Spleen (tissue), 11 donors: ENCODE measurements around the gene JAZF1. TPM values are rescaled to one million over a fixed set of nuclear protein-coding genes. Genes with fewer than 3 reads are reported as not detected.

Experiments used
- DNase-seq: peaks from one replicate; pipeline ENCODE4 v3.0.0-alpha.2; 2020
- H3K27ac ChIP-seq, 8 donors: fragments of 200-600 bp; sonication (generic) in 7 of 8; 1 replicate in 4 of 8; 2 replicates in 4 of 8; pipeline versions ENCODE4 v1.5.0 to v1.8.0; 2016 to 2021; ENCODE audit warnings: inconsistent platforms in 4 of 8, mild to moderate bottlenecking in 4 of 8, moderate library complexity in 1 of 8
- H3K27me3 ChIP-seq, 7 donors: fragments of 200-600 bp; sonication (generic) in 6 of 7; replicated peaks in 1 of 7; 1 replicate in 4 of 7; 2 replicates in 3 of 7; pipeline versions ENCODE4 v1.5.0 to v1.8.0; 2016 to 2021; ENCODE audit warnings: inconsistent platforms in 3 of 7, mild to moderate bottlenecking in 1 of 7
- H3K36me3 ChIP-seq, 6 donors: fragments of 200-600 bp; sonication (generic) in 5 of 6; 1 replicate in 4 of 6; 2 replicates in 2 of 6; pipeline versions ENCODE4 v1.5.0 to v1.8.0; 2016 to 2021; ENCODE audit warnings: inconsistent platforms in 2 of 6
- H3K4me1 ChIP-seq, 6 donors: fragments of 200-600 bp; sonication (generic) in 5 of 6; 1 replicate in 3 of 6; 2 replicates in 3 of 6; pipeline versions ENCODE4 v1.5.0 to v1.8.0; 2016 to 2021; ENCODE audit warnings: inconsistent platforms in 3 of 6
- H3K4me3 ChIP-seq, 8 donors: fragments of 200-600 bp; sonication (generic) in 7 of 8; 1 replicate in 4 of 8; 2 replicates in 4 of 8; pipeline versions ENCODE4 v1.5.0 to v1.8.0; 2016 to 2021; ENCODE audit warnings: inconsistent platforms in 4 of 8, mild to moderate bottlenecking in 4 of 8, moderate library complexity in 2 of 8
- H3K9me3 ChIP-seq, 8 donors: fragments of 200-600 bp; sonication (generic) in 7 of 8; 1 replicate in 4 of 8; 2 replicates in 4 of 8; pipeline versions ENCODE4 v1.5.0 to v1.8.0; 2016 to 2021; ENCODE audit warnings: inconsistent platforms in 4 of 8
- CTCF ChIP-seq, 11 experiments: fragments of 200-600 bp in 7 of 11; fragments of 450-650 bp in 4 of 11; sonication (generic) in 4 of 11; IDR thresholded peaks in 8 of 11; conservative IDR thresholded peaks in 3 of 11; 1 replicate in 7 of 11; 2 replicates in 4 of 11; pipeline versions ENCODE4 v1.4.0 to v1.8.0; 2016 to 2021; ENCODE audit warnings: antibody characterized with exemption in 11 of 11, inconsistent platforms in 4 of 11, mild to moderate bottlenecking in 1 of 11
- POLR2A ChIP-seq, 3 donors: fragments of 450-650 bp; IDR thresholded peaks; one replicate each; pipeline ENCODE4 v1.5.1; 2017; ENCODE audit warnings: antibody characterized with exemption in 3 of 3, mild to moderate bottlenecking in 1 of 3
- POLR2AphosphoS5 ChIP-seq, 3 donors: sonication (generic); formaldehyde crosslinking; IDR thresholded peaks; one replicate each; pipeline ENCODE4 v1.5.1; 2017; ENCODE audit warnings: antibody characterized with exemption in 3 of 3
- WGBS, 5 donors: extraction: QIAGEN DNeasy Blood & Tissue Kit in 3 of 5; methylation state at CpG; one replicate each; pipeline versions ENCODE4 v1.1.5 to v1.1.7; 2013 to 2018; 5-methylcytosine and 5-hydroxymethylcytosine counted together
- intact Hi-C: fragments of 100-400 bp; cut with DNase I; formaldehyde crosslinking; loops from one replicate; pipeline ENCODE4 v1.15.0; 2023; ENCODE audit warnings: low total_unique reads
- polyA plus RNA-seq, 3 donors: library from polyadenylated mRNA; stranded (reverse); fragments of 200-250 nt; gene quantifications; one replicate each; pipeline ENCODE4 v1.2.1, GENCODE V29; 2013
- total RNA-seq, 7 donors: library from RNA; depleted of rRNA in 3 of 7; stranded (reverse); fragments of >200 nt in 3 of 7; fragmentation: NEBNext Ultra II Directional in 4 of 7; extraction: Animal tissue kit (Norgen Biotek cat#: 25700) in 4 of 7; gene quantifications; one replicate each; pipeline versions ENCODE4 v1.1.0 to v1.2.1, GENCODE V29; 2016 to 2021
- donor health status: healthy with polysubstance abuse.
- donor health status: DM: no; HTN: no; CAD: no; lungs with moderate emphysema.
- donor health status: DM: no; HTN: no; CAD: no.
- donor health status: Bipolar disorder and iron deficiency.
- donor health status: healthy.
- donor health status: DM: no; HTN: no; CAD: no.
- donor health status: DM: yes; HTN: yes; CAD: no.

JAZF1 gene
- total and polyA plus RNA-seq, 10 donors: 13.5 to 33.8 (median 24.7) TPM

- intact Hi-C loops: no loop called here
- peaks cover 0 to 10% (median 2%) of the 10 kb centered on the region in 8 donors for H3K9me3 ChIP-seq
- H3K4me1 ChIP-seq: peaks cover 0 to 24% (median 2%) of the 10 kb centered on the region in 6 donors
- no peak for DNase-seq
- no peaks in the 10 kb centered on the region for H3K27me3 ChIP-seq
- TF ChIP-seq POLR2A (IDR thresholded peaks at IDR 0.05) (no peak), POLR2AphosphoS5 (IDR thresholded peaks at IDR 0.05) (no peak), CTCF (IDR thresholded peaks at IDR 0.05 in 8 of 11, conservative IDR thresholded peaks at IDR 0.05 in 3 of 11) (no peak)
- peaks cover 0 to 22% (median 0%) of the 10 kb centered on the region in 6 donors for H3K36me3 ChIP-seq
- no peak overlapping the region for H3K4me3 ChIP-seq
- 92 to 97% (median 94%) methylated on average over 4 of the region's 4 CpGs for WGBS, 5 donors
- H3K27ac ChIP-seq: no peak overlapping the region
Observed at GRCh38 chr7:27992097-27992496, 188.5 kb downstream of the JAZF1 start.

GRCh38 chr7:27991006-27991528 lies 189.5 kb downstream of the JAZF1 start:
- no peak for TF ChIP-seq POLR2A (IDR thresholded peaks at IDR 0.05)
- no peak for TF ChIP-seq CTCF (IDR thresholded peaks at IDR 0.05 in 8 of 11, conservative IDR thresholded peaks at IDR 0.05 in 3 of 11)
- TF ChIP-seq POLR2AphosphoS5 (IDR thresholded peaks at IDR 0.05): no peak
- peaks cover 0 to 11% (median 2%) of the 10 kb centered on the region in 8 donors for H3K9me3 ChIP-seq
- peaks cover 0 to 16% (median 0%) of the 10 kb centered on the region in 6 donors for H3K36me3 ChIP-seq
- H3K27me3 ChIP-seq: no peaks in the 10 kb centered on the region
- peaks cover 0 to 24% (median 2%) of the 10 kb centered on the region in 6 donors for H3K4me1 ChIP-seq
- no peak overlapping the region for H3K4me3 ChIP-seq
- H3K27ac ChIP-seq: no peak overlapping the region
- no peak for DNase-seq
- intact Hi-C loops: no loop called here

GRCh38 chr7:27976531-27976930 lies 204.1 kb downstream of the JAZF1 start:
- Histone ChIP-seq H3K27ac (no peak overlapping the region), H3K27me3 (no peaks in the 10 kb centered on the region), H3K4me3 (no peak overlapping the region), H3K36me3 (peaks cover 0 to 5% (median 0%) of the 10 kb centered on the region in 6 donors), H3K4me1 (peaks cover 0 to 23% (median 0%) of the 10 kb centered on the region in 6 donors), H3K9me3 (peaks cover 0 to 14% (median 11%) of the 10 kb centered on the region in 8 donors)
- 90 to 100% (median 94%) methylated on average over 1 of the region's 1 CpG for WGBS, 5 donors
- no peak for DNase-seq
- intact Hi-C loops: no loop called here
- no peak for TF ChIP-seq POLR2A (IDR thresholded peaks at IDR 0.05)
- TF ChIP-seq POLR2AphosphoS5 (IDR thresholded peaks at IDR 0.05): no peak
- TF ChIP-seq CTCF (IDR thresholded peaks at IDR 0.05 in 8 of 11, conservative IDR thresholded peaks at IDR 0.05 in 3 of 11): no peak

- TF ChIP-seq CTCF (IDR thresholded peaks at IDR 0.05 in 8 of 11, conservative IDR thresholded peaks at IDR 0.05 in 3 of 11): no peak
- no peak for TF ChIP-seq POLR2AphosphoS5 (IDR thresholded peaks at IDR 0.05)
- TF ChIP-seq POLR2A (IDR thresholded peaks at IDR 0.05): no peak
- Histone ChIP-seq H3K4me1 (peaks cover 0 to 27% (median 0%) of the 10 kb centered on the region in 6 donors), H3K9me3 (peaks cover 0 to 14% (median 11%) of the 10 kb centered on the region in 8 donors), H3K27me3 (no peaks in the 10 kb centered on the region), H3K4me3 (no peak overlapping the region), H3K27ac (no peak overlapping the region), H3K36me3 (peaks cover 0 to 9% (median 0%) of the 10 kb centered on the region in 6 donors)
- intact Hi-C loops: no loop called here
- DNase-seq: no peak
- 81 to 88% (median 87%) methylated on average over 3 of the region's 3 CpGs for WGBS, 5 donors
Observed at GRCh38 chr7:27973625-27974024, 207.0 kb downstream of the JAZF1 start.
